HepG2 (cell line): Measurements from ENCODE around the gene ZBTB9. TPM values are rescaled to one million over a fixed set of nuclear protein-coding genes. Genes with fewer than 3 reads are reported as not detected.

Experiments used
- EEA1 ChIP-seq: sonication (generic); formaldehyde crosslinking; IDR thresholded peaks from 2 replicates; pipeline ENCODE4 v1.5.1; 2020; ENCODE audit warnings: mild to moderate bottlenecking, missing genetic modification reagents, borderline replicate concordance
- GMEB2 ChIP-seq: IDR thresholded peaks from 2 replicates; pipeline ENCODE4 v1.6.1; 2016; ENCODE audit warnings: missing biosample characterization, missing genetic modification reagents, low read depth
- HES4 ChIP-seq: sonication (generic); formaldehyde crosslinking; IDR thresholded peaks from 2 replicates; pipeline ENCODE4 v1.9.0; 2021; ENCODE audit warnings: mild to moderate bottlenecking, missing genetic modification reagents, borderline replicate concordance
- HNF1B ChIP-seq: sonication (generic); formaldehyde crosslinking; IDR thresholded peaks from 2 replicates; pipeline ENCODE4 v1.5.1; 2020; ENCODE audit warnings: mild to moderate bottlenecking, moderate library complexity, missing genetic modification reagents
- ISL2 ChIP-seq: sonication (generic); formaldehyde crosslinking; IDR thresholded peaks from 2 replicates; pipeline ENCODE4 v1.5.0; 2020; ENCODE audit warnings: missing genetic modification reagents
- MTERF4 ChIP-seq: sonication (generic); formaldehyde crosslinking; IDR thresholded peaks from 2 replicates; pipeline ENCODE4 v1.8.0; 2023; ENCODE audit warnings: mild to moderate bottlenecking, missing genetic modification reagents
- NR2F2 ChIP-seq: IDR thresholded peaks from 2 replicates; pipeline ENCODE4 v1.6.1; 2012; ENCODE audit warnings: low read depth, inconsistent platforms, borderline replicate concordance
- PRDM15 ChIP-seq: sonication (generic); formaldehyde crosslinking; IDR thresholded peaks from 2 replicates; pipeline ENCODE4 v1.4.0; 2020; ENCODE audit warnings: missing genetic modification reagents
- SMYD3 ChIP-seq: sonication (generic); formaldehyde crosslinking; IDR thresholded peaks from 2 replicates; pipeline ENCODE4 v1.8.1; 2023; ENCODE audit warnings: mild to moderate bottlenecking, missing genetic modification reagents
- ZNF879 ChIP-seq: sonication (generic); formaldehyde crosslinking; IDR thresholded peaks from 2 replicates; pipeline ENCODE4 v1.8.1; 2023; ENCODE audit warnings: missing genetic modification reagents
- polyA plus RNA-seq, 8 experiments: library from polyadenylated mRNA; depleted of rRNA in 3 of 8; stranded (reverse) in 7 of 8; unstranded in 1 of 8; fragments of >200 nt; fragmentation: Illumina TruSeq in 4 of 8; extraction: Trizol in 4 of 8; gene quantifications; 2 replicates each; pipeline versions ENCODE4 v1.2.1 to v1.2.3, GENCODE V29; 2011 to 2016; ENCODE audit warnings: low read depth in 4 of 8, missing spikeins in 1 of 8, mixed read lengths in 1 of 8; ENCODE audit not compliant: insufficient read depth in 1 of 8
- total RNA-seq, 5 experiments: library from RNA; depleted of rRNA; stranded (reverse); fragments of >200 nt; fragmentation: Illumina TruSeq; extraction: Trizol; gene quantifications; 2 replicates each; pipeline ENCODE4 v1.2.3, GENCODE V29; 2016; ENCODE audit warnings: low read depth in 1 of 5

Gene ZBTB9
- total and polyA plus RNA-seq, 2 of the 13 experiments (the other 11 are each of a cell fraction or from before 2014, with no cell fraction given): 5.3 to 9.2 TPM

GRCh38 chr6:33424855-33425667, 29.3 kb upstream of the ZBTB9 start (continued):
- peak; percentile 36; the same call in 1 of the 2 replicates for TF ChIP-seq PRDM15 (CRISPR knock-in tag)
- no peak for TF ChIP-seq SMYD3
- peak; percentile 25; the same call in 1 of the 2 replicates for TF ChIP-seq MTERF4 (CRISPR knock-in tag)
- peak; percentile 43; the same call in 1 of the 2 replicates for TF ChIP-seq HES4 (CRISPR knock-in tag)
- TF ChIP-seq ISL2: peak; percentile 5; the same call in 1 of the 2 replicates
- TF ChIP-seq ZNF879 (CRISPR knock-in tag): 0 out of 2 replicates have a peak, but pooled peaks have one; percentile 46
- peak; percentile 60; the same call in 1 of the 2 replicates for TF ChIP-seq EEA1 (CRISPR knock-in tag)
- no peak for TF ChIP-seq GMEB2 (CRISPR knock-in tag)
- no peak for TF ChIP-seq NR2F2
- 0 out of 2 replicates have a peak, but pooled peaks have one; percentile 35 for TF ChIP-seq HNF1B
- TF ChIP-seq, all 625 proteins: peak for 40
